HEK293T (cell line): ENCODE measurements around the gene IGSF22.

ENCODE experiments used
- BHLHE40 ChIP-seq: fragments of 450-650 bp; IDR thresholded peaks from 2 replicates; pipeline ENCODE4 v1.6.1; 2016; ENCODE audit warnings: mild to moderate bottlenecking, moderate library complexity, borderline replicate concordance
- FOXA1 ChIP-seq: fragments of 450-650 bp; IDR thresholded peaks from 2 replicates; pipeline ENCODE4 v1.6.1; 2016; ENCODE audit warnings: mild to moderate bottlenecking
- FOXK2 ChIP-seq: fragments of 450-650 bp; IDR thresholded peaks from 2 replicates; pipeline ENCODE4 v1.6.1; 2016; ENCODE audit warnings: mild to moderate bottlenecking
- FOXM1 ChIP-seq: fragments of 450-650 bp; IDR thresholded peaks from 2 replicates; pipeline ENCODE4 v1.6.1; 2017; ENCODE audit warnings: mild to moderate bottlenecking, borderline replicate concordance
- SUZ12 ChIP-seq: fragments of 450-650 bp; IDR thresholded peaks from 2 replicates; pipeline ENCODE4 v1.6.1; 2016; ENCODE audit warnings: mild to moderate bottlenecking
- ZNF384 ChIP-seq: fragments of 450-650 bp; IDR thresholded peaks from 2 replicates; pipeline ENCODE4 v1.6.1; 2016

GRCh38 chr11:18768472-18768901 is 42.5 kb upstream of the IGSF22 start:
- TF ChIP-seq BHLHE40, result no peak
- TF ChIP-seq SUZ12, result no peak
- no peak for TF ChIP-seq FOXK2
- no peak for TF ChIP-seq ZNF384
- TF ChIP-seq FOXA1, result no peak
- TF ChIP-seq FOXM1, result no peak
